ENCODE measurements around the gene NBEA.
"Not testable (repeated sequence)": the region's sequence is repeated elsewhere in the genome, so short reads cannot be mapped to it uniquely, and the experiment has no call there.

NBEA gene

GRCh38 chr13:34941835-34942731 lies at the start of gene NBEA:
Gene NBEA (plus strand): TSS chr13:34942270. CDS start chr13:34942821, 551 bp downstream.
- intact Hi-C loops (cut with micrococcal nuclease), result loop anchor here (5.0 kb wide), 1 partner anchor 220 kb away; no protein-coding TSS in a partner anchor
- no peaks in the 10 kb centered on the region for H3K9me3 Mint-ChIP-seq
- H3K4me3 Mint-ChIP-seq, result peak within 1 kb of the TSS; percentile 92
- peaks cover 6% of the 10 kb centered on the region for H3K36me3 Mint-ChIP-seq (ENCODE audit: low read depth)
- peak within 1 kb of the TSS; percentile 79 for H3K27ac Mint-ChIP-seq
- peaks cover 23% of the 10 kb centered on the region for H3K4me1 Mint-ChIP-seq (ENCODE audit: low read depth)
- peaks cover 57% of the 10 kb centered on the region for H3K27me3 Mint-ChIP-seq

- intact Hi-C loops (cut with micrococcal nuclease), result no loop called here
- Mint-ChIP-seq H3K27me3 (no peaks in the 10 kb centered on the region), H3K36me3 (ENCODE audit: low read depth) (no peaks in the 10 kb centered on the region), H3K4me3 (no peak overlapping the region), H3K9me3 (no peaks in the 10 kb centered on the region), H3K27ac (no peak overlapping the region), H3K4me1 (ENCODE audit: low read depth) (no peaks in the 10 kb centered on the region)
Measured at GRCh38 chr13:34894756-34895155, 47.3 kb upstream of the NBEA start.

GRCh38 chr13:34897220-34897619 lies 44.9 kb upstream of the NBEA start:
- Mint-ChIP-seq H3K4me1 (ENCODE audit: low read depth) (no peaks in the 10 kb centered on the region), H3K9me3 (no peaks in the 10 kb centered on the region), H3K36me3 (ENCODE audit: low read depth) (no peaks in the 10 kb centered on the region), H3K27me3 (no peaks in the 10 kb centered on the region), H3K4me3 (no peak overlapping the region), H3K27ac (no peak overlapping the region)
- intact Hi-C loops (cut with micrococcal nuclease), result no loop called here

- H3K36me3 Mint-ChIP-seq (ENCODE audit: low read depth), result no peaks in the 10 kb centered on the region
- H3K27me3 Mint-ChIP-seq, result no peaks in the 10 kb centered on the region
- no peaks in the 10 kb centered on the region for H3K4me1 Mint-ChIP-seq (ENCODE audit: low read depth)
- peaks cover 7% of the 10 kb centered on the region for H3K9me3 Mint-ChIP-seq
- no peak overlapping the region for H3K4me3 Mint-ChIP-seq
- H3K27ac Mint-ChIP-seq, result no peak overlapping the region
- intact Hi-C loops (cut with micrococcal nuclease), result no loop called here
Measured at GRCh38 chr13:34899888-34900287, 42.2 kb upstream of the NBEA start.

GRCh38 chr13:34900288-34900739 lies 41.8 kb upstream of the NBEA start:
- H3K27ac Mint-ChIP-seq, result no peak overlapping the region
- H3K27me3 Mint-ChIP-seq, result no peaks in the 10 kb centered on the region
- peaks cover 9% of the 10 kb centered on the region for H3K9me3 Mint-ChIP-seq
- no peaks in the 10 kb centered on the region for H3K36me3 Mint-ChIP-seq (ENCODE audit: low read depth)
- intact Hi-C loops (cut with micrococcal nuclease), result no loop called here
- no peak overlapping the region for H3K4me3 Mint-ChIP-seq
- no peaks in the 10 kb centered on the region for H3K4me1 Mint-ChIP-seq (ENCODE audit: low read depth)

GRCh38 chr13:34901572-34901971 lies 40.5 kb upstream of the NBEA start:
- intact Hi-C loops (cut with micrococcal nuclease), result no loop called here
- peaks cover 16% of the 10 kb centered on the region for H3K9me3 Mint-ChIP-seq
- H3K36me3 Mint-ChIP-seq (ENCODE audit: low read depth), result no peaks in the 10 kb centered on the region
- no peaks in the 10 kb centered on the region for H3K4me1 Mint-ChIP-seq (ENCODE audit: low read depth)
- H3K27ac Mint-ChIP-seq, result no peak overlapping the region
- no peaks in the 10 kb centered on the region for H3K27me3 Mint-ChIP-seq
- no peak overlapping the region for H3K4me3 Mint-ChIP-seq

GRCh38 chr13:34911159-34911558 lies 30.9 kb upstream of the NBEA start:
- Mint-ChIP-seq H3K36me3 (ENCODE audit: low read depth) (no peaks in the 10 kb centered on the region), H3K27me3 (no peaks in the 10 kb centered on the region), H3K9me3 (peaks cover 33% of the 10 kb centered on the region), H3K4me1 (ENCODE audit: low read depth) (no peaks in the 10 kb centered on the region), H3K27ac (no peak overlapping the region), H3K4me3 (no peak overlapping the region)
- intact Hi-C loops (cut with micrococcal nuclease), result no loop called here

GRCh38 chr13:34913040-34913439 lies 29.0 kb upstream of the NBEA start:
- H3K4me3 Mint-ChIP-seq, result no peak overlapping the region
- H3K9me3 Mint-ChIP-seq, result peaks cover 17% of the 10 kb centered on the region
- H3K27ac Mint-ChIP-seq, result no peak overlapping the region
- intact Hi-C loops (cut with micrococcal nuclease), result no loop called here
- H3K27me3 Mint-ChIP-seq, result no peaks in the 10 kb centered on the region
- no peaks in the 10 kb centered on the region for H3K36me3 Mint-ChIP-seq (ENCODE audit: low read depth)
- no peaks in the 10 kb centered on the region for H3K4me1 Mint-ChIP-seq (ENCODE audit: low read depth)

GRCh38 chr13:34914416-34914815 lies 27.7 kb upstream of the NBEA start:
- H3K9me3 Mint-ChIP-seq, result peaks cover 5% of the 10 kb centered on the region
- H3K4me3 Mint-ChIP-seq, result no peak overlapping the region
- H3K4me1 Mint-ChIP-seq (ENCODE audit: low read depth), result no peaks in the 10 kb centered on the region
- H3K27me3 Mint-ChIP-seq, result no peaks in the 10 kb centered on the region
- no peaks in the 10 kb centered on the region for H3K36me3 Mint-ChIP-seq (ENCODE audit: low read depth)
- H3K27ac Mint-ChIP-seq, result no peak overlapping the region
- intact Hi-C loops (cut with micrococcal nuclease), result no loop called here

GRCh38 chr13:34926508-34926907 lies 15.6 kb upstream of the NBEA start:
- Mint-ChIP-seq H3K9me3 (no peaks in the 10 kb centered on the region), H3K4me3 (no peak overlapping the region), H3K36me3 (ENCODE audit: low read depth) (no peaks in the 10 kb centered on the region), H3K4me1 (ENCODE audit: low read depth) (no peaks in the 10 kb centered on the region), H3K27me3 (no peaks in the 10 kb centered on the region), H3K27ac (no peak overlapping the region)
- intact Hi-C loops (cut with micrococcal nuclease), result no loop called here

- H3K9me3 Mint-ChIP-seq; H3K27ac Mint-ChIP-seq; H3K4me3 Mint-ChIP-seq; H3K4me1 Mint-ChIP-seq (ENCODE audit: low read depth); H3K27me3 Mint-ChIP-seq; H3K36me3 Mint-ChIP-seq (ENCODE audit: low read depth); intact Hi-C loops (cut with micrococcal nuclease): not testable (repeated sequence)
Measured at GRCh38 chr13:34928676-34929075, 13.4 kb upstream of the NBEA start.

- H3K4me1 Mint-ChIP-seq (ENCODE audit: low read depth), result no peaks in the 10 kb centered on the region
- H3K27ac Mint-ChIP-seq, result no peak overlapping the region
- H3K36me3 Mint-ChIP-seq (ENCODE audit: low read depth), result no peaks in the 10 kb centered on the region
- H3K27me3 Mint-ChIP-seq, result peaks cover 7% of the 10 kb centered on the region
- H3K9me3 Mint-ChIP-seq, result no peaks in the 10 kb centered on the region
- H3K4me3 Mint-ChIP-seq, result no peak overlapping the region
- intact Hi-C loops (cut with micrococcal nuclease), result no loop called here
Measured at GRCh38 chr13:34931572-34931971, 10.5 kb upstream of the NBEA start.

GRCh38 chr13:34933349-34933748 lies 8.7 kb upstream of the NBEA start:
- H3K27me3 Mint-ChIP-seq, result peaks cover 8% of the 10 kb centered on the region
- no peaks in the 10 kb centered on the region for H3K36me3 Mint-ChIP-seq (ENCODE audit: low read depth)
- no peaks in the 10 kb centered on the region for H3K4me1 Mint-ChIP-seq (ENCODE audit: low read depth)
- intact Hi-C loops (cut with micrococcal nuclease), result no loop called here
- H3K4me3 Mint-ChIP-seq, result no peak overlapping the region
- H3K9me3 Mint-ChIP-seq, result no peaks in the 10 kb centered on the region
- H3K27ac Mint-ChIP-seq, result no peak overlapping the region

GRCh38 chr13:34933786-34934185 lies 8.3 kb upstream of the NBEA start:
- no peak overlapping the region for H3K27ac Mint-ChIP-seq
- intact Hi-C loops (cut with micrococcal nuclease), result no loop called here
- H3K4me1 Mint-ChIP-seq (ENCODE audit: low read depth), result no peaks in the 10 kb centered on the region
- no peak overlapping the region for H3K4me3 Mint-ChIP-seq
- H3K27me3 Mint-ChIP-seq, result peaks cover 11% of the 10 kb centered on the region
- H3K36me3 Mint-ChIP-seq (ENCODE audit: low read depth), result no peaks in the 10 kb centered on the region
- H3K9me3 Mint-ChIP-seq, result no peaks in the 10 kb centered on the region

- H3K9me3 Mint-ChIP-seq, result no peaks in the 10 kb centered on the region
- peaks cover 22% of the 10 kb centered on the region for H3K27me3 Mint-ChIP-seq
- H3K36me3 Mint-ChIP-seq (ENCODE audit: low read depth), result no peaks in the 10 kb centered on the region
- H3K4me1 Mint-ChIP-seq (ENCODE audit: low read depth), result no peaks in the 10 kb centered on the region
- H3K4me3 Mint-ChIP-seq, result no peak overlapping the region
- H3K27ac Mint-ChIP-seq, result no peak overlapping the region
- intact Hi-C loops (cut with micrococcal nuclease), result no loop called here
Measured at GRCh38 chr13:34935841-34936240, 6.2 kb upstream of the NBEA start.

All from dendritic cell treated with granulocyte-macrophage colony-stimulating factor and Interleukin-4, amounts not matched to agents 40 ng/mL and 50 ng/mL, for 4 days (primary cell).